Activated effector memory CD4-positive, alpha-beta T cell treated with anti-CD3 and anti-CD28 coated beads, Interleukin-2, amount 50 U/mL, for 16 hours (primary cell): Measurements from ENCODE around the gene PTPRJ.

Experiments used
- DNase-seq: peaks from one replicate; pipeline ENCODE4 v3.0.0-alpha.2; 2020

Gene PTPRJ

GRCh38 chr11:47971501-47971900 is 8.9 kb upstream of the PTPRJ start:
- DNase-seq: no peak

GRCh38 chr11:47973173-47973572 is 7.2 kb upstream of the PTPRJ start:
- no peak for DNase-seq

- no peak for DNase-seq
These were observed 3.4 kb upstream of the PTPRJ start for GRCh38 chr11:47976931-47977330.

GRCh38 chr11:47977623-47978022 is 2.7 kb upstream of the PTPRJ start:
- no peak for DNase-seq

GRCh38 chr11:47979378-47980087 is 826 bp upstream of the PTPRJ start:
- DNase-seq: no peak

- DNase-seq: peak; percentile 75
These were observed 705 bp downstream of the PTPRJ start for GRCh38 chr11:47980907-47981621.

- peak; percentile 69 for DNase-seq
These were observed 1.5 kb downstream of the PTPRJ start for GRCh38 chr11:47981667-47982404.

GRCh38 chr11:47982616-47983015 is 2.3 kb downstream of the PTPRJ start:
- no peak for DNase-seq

- no peak for DNase-seq
These were observed 3.4 kb downstream of the PTPRJ start for GRCh38 chr11:47983464-47984397.

- no peak for DNase-seq
These were observed 5.9 kb downstream of the PTPRJ start for GRCh38 chr11:47986219-47986618.

- DNase-seq: no peak
These were observed 6.4 kb downstream of the PTPRJ start for GRCh38 chr11:47986742-47987141.

GRCh38 chr11:47987310-47987709 is 7.0 kb downstream of the PTPRJ start:
- DNase-seq: no peak

- no peak for DNase-seq
These were observed 7.4 kb downstream of the PTPRJ start for GRCh38 chr11:47987781-47988180.

GRCh38 chr11:47989779-47990178 is 9.4 kb downstream of the PTPRJ start:
- DNase-seq: no peak

GRCh38 chr11:47991266-47991830 is 11.0 kb downstream of the PTPRJ start:
- peak; percentile 71 for DNase-seq

GRCh38 chr11:47991894-47992293 is 11.5 kb downstream of the PTPRJ start:
- DNase-seq: no peak

- no peak for DNase-seq
These were observed 12.8 kb downstream of the PTPRJ start for GRCh38 chr11:47992959-47993820.

- no peak for DNase-seq
These were observed 14.1 kb downstream of the PTPRJ start for GRCh38 chr11:47994417-47994816.

GRCh38 chr11:47995360-47995769 is 15.0 kb downstream of the PTPRJ start:
- no peak for DNase-seq

GRCh38 chr11:47997063-47998053 is 17.0 kb downstream of the PTPRJ start:
- no peak for DNase-seq
